Fibroblast of pulmonary artery (primary cell): ENCODE measurements around the gene MAGEL2.
A peak's percentile ranks its signal among the peaks of the same experiment; 100 is the strongest.

Experiments used
- DNase-seq: peaks from one replicate; pipeline ENCODE4 v3.0.0-alpha.2; 2010; ENCODE audit warnings: low read depth
- H3K4me3 ChIP-seq: replicated peaks from 2 replicates; pipeline ENCODE4 v1.5.1; 2011; ENCODE audit warnings: low read depth, mild to moderate bottlenecking, control low read depth, low read length, moderate library complexity
- TF ChIP-seq, protein P1 (sequence below): IDR thresholded peaks from 2 replicates; pipeline ENCODE4 v1.5.1; 2011; ENCODE audit warnings: mild to moderate bottlenecking, control low read depth, low read length, inconsistent platforms; ENCODE audit errors: missing control alignments

The MAGEL2 gene

DNA sequence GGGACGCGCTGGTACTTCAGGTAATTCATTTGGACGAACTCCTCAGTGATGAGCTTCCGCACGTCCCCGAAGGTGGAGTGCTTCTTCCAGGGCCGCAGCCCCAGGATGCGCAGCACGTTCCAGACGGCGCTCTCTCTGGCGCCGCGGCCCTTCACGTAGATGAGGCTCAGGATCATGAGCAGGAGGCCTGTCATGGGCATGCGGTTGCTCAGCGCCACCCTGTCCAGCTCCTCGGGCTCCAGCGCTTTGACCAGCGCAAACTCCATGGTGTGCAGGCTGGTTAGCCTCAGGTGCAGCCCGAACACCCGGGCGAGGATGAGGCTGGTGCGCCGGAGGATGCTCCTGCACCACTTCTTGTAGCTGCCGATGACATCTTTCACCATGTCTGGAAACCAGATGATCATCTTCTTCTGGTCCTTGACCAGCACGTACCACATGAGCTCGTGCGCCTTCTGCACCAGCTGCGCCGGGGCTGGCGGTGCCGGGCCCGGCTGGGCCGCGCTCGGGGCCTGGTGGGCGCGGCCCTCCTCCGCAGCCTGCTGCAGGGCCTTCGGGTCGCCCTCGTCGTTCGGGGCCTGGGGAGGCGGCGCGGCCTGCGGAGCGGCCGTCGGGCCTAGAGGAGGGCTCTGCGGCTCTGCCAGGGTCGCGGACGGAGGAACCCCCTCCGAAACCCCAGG lies 38.9 kb upstream of the MAGEL2 start:
- peak overlapping the region; percentile 59 for H3K4me3 ChIP-seq
- DNase-seq: peak; percentile 12
- TF ChIP-seq, protein P1, sequence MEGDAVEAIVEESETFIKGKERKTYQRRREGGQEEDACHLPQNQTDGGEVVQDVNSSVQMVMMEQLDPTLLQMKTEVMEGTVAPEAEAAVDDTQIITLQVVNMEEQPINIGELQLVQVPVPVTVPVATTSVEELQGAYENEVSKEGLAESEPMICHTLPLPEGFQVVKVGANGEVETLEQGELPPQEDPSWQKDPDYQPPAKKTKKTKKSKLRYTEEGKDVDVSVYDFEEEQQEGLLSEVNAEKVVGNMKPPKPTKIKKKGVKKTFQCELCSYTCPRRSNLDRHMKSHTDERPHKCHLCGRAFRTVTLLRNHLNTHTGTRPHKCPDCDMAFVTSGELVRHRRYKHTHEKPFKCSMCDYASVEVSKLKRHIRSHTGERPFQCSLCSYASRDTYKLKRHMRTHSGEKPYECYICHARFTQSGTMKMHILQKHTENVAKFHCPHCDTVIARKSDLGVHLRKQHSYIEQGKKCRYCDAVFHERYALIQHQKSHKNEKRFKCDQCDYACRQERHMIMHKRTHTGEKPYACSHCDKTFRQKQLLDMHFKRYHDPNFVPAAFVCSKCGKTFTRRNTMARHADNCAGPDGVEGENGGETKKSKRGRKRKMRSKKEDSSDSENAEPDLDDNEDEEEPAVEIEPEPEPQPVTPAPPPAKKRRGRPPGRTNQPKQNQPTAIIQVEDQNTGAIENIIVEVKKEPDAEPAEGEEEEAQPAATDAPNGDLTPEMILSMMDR: no peak

GRCh38 chr15:23671481-23671880 lies 23.8 kb upstream of the MAGEL2 start:
- TF ChIP-seq, protein P1: no peak
- H3K4me3 ChIP-seq: no peak overlapping the region
- DNase-seq: no peak

- H3K4me3 ChIP-seq: no peak overlapping the region
- DNase-seq: no peak
- TF ChIP-seq, protein P1: no peak
These were observed 23.3 kb upstream of the MAGEL2 start for GRCh38 chr15:23670970-23671369.

GRCh38 chr15:23663232-23663631 lies 15.6 kb upstream of the MAGEL2 start:
- no peak overlapping the region for H3K4me3 ChIP-seq
- no peak for DNase-seq
- TF ChIP-seq, protein P1: no peak

DNA sequence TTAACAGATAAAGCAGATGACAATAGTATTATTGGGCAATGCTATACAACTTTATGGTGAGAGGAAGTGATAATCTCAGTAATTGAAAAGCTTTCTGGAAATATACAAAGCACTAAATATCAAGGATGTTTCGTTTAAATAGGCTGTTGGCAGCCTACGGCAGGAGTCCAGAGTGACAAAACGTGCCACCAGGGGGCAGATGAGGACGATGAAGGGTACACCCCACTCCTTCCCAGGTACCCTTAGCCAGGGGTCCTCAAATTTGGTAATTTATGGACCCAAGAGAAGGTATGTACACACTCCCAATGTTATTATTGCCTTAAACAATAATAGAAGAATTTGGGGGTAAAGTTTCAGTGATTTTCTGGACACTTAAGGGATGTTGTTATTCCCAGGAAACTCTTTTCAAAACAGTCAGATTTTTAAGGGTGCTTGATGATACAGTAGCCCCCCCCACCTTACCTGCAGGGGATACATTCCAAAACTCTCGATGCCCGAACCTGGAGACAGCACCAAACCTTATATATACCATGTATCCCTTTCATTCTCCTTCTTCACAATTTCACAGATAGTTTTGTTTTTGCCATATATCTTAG lies 1.4 kb upstream of the MAGEL2 start:
- peak; percentile 25 for DNase-seq
- TF ChIP-seq, protein P1: peak; percentile 54
- no peak overlapping the region for H3K4me3 ChIP-seq

- TF ChIP-seq, protein P1: no peak
- H3K4me3 ChIP-seq: no peak overlapping the region
- DNase-seq: no peak
These were observed 719 bp downstream of the MAGEL2 start for GRCh38 chr15:23647001-23647295.
